GM21367 (cell line): ENCODE data around the gene IRF1.
A peak's percentile ranks its signal among the peaks of the same experiment; 100 is the strongest.

ENCODE experiments used
- ATAC-seq: cut with Tn5 transposase; IDR thresholded peaks from one replicate; pipeline ENCODE4 v1.9.1; 2021; ENCODE audit not compliant: unreplicated experiment

IRF1 gene

DNA sequence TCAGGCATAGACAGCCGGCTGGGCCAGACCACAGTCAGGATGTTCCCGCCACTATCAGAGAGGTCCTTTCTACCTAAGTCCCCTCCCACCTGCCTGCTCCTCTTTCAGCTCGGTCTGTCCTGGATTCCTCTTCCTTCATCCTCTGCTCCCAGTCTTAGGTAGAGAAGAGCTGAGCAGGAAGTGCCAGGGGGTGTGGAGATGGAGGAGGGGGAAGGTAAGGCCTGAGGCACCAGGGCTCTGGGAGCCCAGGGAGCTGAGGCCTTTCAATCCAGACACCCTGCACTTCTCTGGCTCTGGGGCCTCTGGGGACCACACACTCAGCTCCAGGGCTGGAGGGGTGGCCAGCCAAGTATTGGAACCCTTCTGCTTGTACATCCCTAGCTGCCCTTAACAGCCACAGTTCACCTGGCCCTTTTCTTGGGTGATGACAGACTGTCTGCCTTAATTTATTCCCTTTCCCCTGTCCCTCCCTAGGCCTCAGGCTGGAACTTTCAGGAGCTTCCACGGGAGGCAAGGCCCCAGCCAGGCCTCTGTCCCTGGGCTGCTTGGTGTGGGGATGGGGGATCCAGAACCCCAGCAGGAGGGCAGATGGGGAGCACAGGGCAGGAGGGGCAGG, 15.6 kb downstream of the IRF1 start:
- ATAC-seq, result no peak

DNA sequence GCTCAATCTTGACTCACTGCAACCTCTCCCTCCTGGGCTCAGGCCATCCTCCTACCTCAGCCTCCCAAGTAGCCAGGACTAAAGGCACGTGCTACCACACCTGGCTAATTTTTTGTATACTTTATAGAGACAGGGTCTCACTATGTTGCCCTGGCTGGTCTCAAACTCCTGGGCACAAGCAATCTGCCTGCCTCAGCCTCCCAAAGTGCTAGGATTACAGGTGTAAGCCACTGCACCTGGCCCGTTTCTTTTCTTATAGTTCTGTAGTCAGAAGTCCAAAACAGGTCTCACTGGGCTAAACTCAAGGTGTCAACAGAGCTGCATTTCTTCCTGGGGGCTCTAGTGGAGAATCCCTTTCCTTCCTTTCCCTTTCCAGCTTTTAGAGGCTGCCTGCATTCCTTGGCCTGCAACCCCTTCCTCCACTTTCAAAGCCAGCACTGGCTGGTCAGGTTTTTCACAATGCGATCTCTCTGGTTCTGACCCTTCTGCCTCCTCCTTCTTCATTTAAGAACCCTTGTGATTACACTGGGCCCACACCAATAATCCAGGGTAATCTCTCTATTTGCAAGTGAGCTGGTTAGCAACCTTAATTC, 16.3 kb downstream of the IRF1 start:
- no peak for ATAC-seq

DNA sequence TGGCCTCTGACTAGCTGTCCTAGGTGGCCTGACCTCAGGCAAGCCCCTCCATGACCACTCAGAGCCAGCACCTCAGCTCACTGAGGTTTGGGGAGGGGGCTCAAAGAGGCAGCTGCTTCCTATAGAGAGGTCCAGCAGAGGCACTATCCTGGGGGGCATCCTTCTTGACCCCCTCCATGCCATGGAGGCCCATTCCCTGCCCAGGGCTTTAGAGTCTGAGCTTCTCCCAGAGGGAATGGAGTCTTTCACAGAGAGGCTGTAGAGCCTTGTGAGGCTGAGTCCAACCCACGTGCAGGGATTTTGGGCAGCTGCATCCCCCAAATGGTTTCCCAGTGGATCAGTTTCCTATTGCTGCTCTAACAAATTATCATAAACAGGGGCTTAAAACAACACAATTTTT, 16.9 kb downstream of the IRF1 start:
- no peak for ATAC-seq

DNA sequence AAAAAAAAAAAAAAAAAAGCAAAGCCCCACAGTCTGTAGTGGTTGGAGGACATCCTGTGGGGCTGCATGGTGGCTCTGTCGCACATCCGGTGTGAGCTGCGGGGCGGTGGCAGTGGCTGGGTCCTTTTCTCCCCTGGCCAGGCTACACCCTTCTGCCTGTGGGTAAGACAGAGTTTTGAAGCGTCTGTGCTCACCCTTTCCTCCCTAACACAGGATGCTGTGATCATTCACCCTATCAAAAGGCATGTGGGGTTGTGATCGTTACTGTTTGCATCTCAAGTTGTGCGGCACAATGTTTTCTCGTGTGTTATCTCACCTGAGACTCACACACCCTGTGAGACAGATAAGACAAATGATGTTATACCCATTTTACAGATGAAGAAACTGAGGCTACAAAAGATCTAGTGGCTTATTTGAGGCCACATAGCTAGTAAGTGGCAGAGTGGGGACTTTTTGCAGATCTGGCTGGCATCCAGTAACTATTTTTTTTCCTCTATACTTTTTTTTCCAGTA, 17.5 kb downstream of the IRF1 start:
- peak; percentile 84 for ATAC-seq

DNA sequence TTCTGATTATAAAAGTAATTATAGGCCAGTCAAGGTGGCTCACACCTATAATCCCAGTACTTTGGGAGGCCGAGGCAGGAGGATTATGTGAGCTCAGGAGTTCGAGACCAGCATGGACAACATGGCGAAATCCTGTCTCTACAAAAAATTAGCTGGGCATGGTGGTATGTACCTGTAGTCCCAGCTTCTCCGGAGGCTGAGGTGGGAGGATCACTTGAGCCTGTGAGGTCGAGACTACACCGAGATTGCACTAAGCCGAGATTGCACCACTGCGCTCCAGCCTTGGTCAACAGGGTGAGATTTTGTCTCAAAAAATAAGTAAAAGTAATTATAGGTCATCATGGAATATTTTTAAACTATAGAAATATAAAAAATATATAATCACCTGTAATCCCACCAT, 18.1 kb downstream of the IRF1 start:
- no peak for ATAC-seq

DNA sequence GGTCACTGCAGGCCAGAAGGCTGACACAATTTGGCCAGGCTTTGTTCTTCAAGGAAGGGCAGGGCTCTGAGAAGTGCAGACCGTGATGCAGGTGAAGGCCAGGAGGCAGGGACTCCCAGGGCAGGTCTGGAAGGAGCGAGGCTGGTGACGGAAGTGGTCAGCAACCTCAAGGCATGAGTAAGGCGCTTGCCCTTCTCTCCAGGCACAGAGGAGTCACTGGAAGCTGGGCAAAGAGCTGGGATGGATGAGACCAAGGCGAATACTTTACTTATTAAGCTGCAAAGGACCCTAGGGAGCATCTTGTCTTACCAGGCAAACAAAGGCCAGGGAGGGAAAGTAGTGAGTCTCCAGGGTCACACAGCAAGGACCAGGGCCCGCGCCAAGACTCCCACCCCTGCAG, 18.6 kb downstream of the IRF1 start:
- ATAC-seq, result no peak

DNA sequence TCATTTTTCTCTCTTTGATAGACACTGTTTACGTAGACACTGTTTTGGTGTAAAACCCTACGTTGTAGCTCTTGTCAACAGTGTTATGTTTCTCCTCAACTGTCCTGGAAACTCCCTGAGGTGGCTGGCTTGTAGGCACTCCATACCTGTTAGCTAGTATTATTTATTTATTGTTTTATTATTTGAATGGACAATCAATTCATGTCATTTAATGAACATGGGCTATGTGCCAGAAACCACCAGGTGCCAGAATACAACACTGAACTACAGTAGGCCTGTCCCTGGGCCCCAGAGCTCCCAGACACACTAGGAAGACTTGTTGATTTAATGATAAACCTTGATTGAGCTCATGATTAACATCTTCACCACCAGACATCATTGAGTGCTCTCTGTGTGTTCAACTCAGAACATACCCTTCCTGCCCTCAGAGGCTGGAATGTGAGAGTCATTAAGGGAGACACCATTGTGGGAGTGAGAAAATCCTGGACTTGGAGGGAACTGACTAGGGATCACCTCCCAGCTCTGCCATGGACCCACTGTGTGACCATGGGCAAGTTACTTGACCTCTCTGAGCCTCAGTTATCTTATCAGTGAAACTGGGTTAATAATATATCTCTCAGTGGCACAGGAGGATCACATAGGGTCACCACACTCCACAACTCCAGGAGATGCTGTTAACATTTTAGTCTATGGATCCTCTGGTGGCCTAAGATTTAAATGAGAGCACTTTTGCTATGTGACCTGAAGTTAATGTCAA, 19.2 kb downstream of the IRF1 start:
- no peak for ATAC-seq

DNA sequence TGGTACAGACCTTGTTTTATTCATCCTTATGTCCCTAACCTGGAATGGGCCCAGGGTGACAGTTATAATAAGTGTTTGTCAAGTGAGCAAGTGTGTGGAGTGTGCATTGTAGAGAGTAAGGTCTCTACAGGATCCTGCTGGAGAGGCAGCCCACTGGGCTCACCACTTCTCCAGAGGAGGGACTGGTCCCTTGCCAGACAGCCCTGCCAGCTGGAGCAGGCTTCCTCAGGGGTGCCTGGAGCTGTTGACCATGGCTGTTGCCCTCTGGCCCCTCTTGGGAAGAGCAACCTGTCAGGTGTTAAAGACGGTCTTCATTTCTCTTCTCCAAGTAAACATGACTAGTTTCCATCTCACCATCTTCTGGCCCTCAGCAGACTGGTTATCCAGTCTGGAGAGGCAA, 20.0 kb downstream of the IRF1 start:
- ATAC-seq, result no peak

DNA sequence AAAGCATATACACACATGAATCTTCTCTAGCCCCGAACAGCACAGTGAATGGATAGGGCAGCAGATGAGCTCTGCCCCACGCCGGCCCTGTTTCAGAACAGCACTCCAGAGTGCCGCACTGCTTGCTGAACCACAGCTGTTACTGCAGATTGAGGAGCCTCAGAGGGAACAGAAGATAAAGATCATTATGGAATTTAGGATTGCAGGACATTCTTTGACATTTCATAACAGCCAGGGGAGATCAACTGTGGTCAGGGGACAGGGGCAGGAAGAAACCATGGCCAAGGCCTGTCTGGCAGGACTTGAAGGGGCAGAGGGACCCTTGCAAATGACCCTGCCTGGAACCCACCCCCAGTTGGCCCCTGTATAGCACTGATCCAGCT, 20.6 kb downstream of the IRF1 start:
- ATAC-seq, result no peak

DNA sequence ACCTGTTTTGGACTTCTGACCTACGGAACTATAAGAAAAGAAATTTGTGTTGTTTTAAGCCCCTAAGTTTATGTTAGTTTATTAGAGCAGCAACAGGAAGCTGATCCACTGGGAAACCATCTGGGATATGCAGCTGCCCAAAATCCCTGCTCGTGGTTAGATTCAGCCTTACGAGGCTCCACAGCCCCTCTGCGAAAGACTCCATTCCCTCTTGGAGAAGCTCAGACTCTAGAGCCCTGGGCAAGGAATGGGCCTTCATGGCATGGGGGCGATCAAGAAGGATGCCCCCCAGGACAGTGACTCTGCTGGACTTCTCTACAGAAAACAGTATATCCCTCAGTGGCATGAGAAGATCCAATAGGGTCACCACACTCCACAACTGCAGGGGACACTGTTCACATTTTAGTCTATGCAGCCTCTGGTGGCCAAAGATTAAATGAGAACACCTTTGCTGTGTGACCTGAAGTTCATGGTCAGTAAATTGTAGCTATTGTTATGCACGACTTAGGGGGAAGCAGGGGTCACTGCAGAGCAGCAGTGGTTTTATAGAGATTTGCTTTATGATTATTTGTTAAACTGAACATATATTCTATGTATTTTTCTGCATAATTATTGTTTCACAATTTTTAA, 21.1 kb downstream of the IRF1 start:
- ATAC-seq, result no peak

DNA sequence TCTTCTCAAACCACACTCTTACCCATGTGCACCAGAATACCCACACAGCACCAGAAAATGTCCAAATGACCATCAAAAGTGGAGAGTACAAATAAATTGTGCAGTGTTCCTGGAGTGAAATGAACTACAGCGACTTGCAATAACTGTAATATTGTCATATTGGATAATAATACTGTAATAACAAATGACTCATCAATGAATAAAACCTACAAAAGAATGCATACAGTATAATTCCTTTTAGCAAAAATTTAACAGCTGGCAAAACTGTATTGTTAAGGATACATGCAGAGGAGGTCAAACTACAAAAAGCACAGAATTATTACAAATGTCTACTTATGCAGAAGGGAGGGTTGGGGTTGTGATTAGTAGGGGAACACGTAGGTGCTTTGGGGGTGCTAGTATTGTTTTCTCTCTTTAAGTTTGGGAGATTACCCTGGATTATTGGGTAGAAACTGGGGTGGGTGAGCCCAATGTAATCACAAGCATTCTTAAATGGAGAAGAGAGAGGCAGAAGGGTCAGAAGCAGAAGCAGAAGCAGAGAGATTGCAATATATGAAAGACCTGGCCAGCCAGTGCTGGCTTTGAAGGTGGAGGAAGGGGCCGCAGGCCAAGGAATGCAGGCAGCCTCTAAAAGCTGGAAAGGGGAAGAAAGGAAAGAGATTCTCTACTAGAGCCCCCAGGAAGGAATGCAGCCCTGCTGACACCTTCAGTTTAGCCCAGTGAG, 21.8 kb downstream of the IRF1 start:
- no peak for ATAC-seq

DNA sequence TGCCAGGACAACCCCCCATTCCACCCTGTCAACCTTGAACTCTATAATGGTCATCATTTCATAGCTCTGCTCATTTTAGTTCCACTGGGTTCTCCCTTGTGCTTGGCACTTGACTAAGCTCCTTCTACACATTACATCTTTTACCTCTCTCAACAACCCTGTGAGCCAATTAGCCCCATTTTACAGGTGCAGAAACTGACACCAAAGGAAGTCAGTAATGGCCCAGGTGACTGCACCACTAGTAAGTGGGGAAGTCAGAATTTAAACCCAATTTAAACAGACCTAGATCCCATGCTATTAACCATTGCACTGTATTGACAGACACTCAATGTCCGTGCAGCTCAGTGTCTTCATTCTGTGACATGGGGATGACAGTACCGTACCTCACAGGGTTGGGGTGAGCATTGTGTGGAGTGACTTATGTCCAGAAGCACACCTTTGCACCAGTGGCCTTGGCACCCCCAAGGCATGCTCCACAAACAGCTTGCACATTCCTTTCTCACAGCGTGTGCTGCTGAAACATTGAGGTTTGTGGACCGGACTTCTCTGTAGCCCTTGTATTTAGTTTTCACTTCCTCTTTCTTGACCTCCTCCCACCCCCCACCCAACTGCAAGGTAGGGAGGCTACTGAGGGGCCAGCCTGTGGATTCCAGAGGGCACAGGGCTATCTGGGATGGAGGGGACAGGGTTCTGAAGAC, 23.1 kb downstream of the IRF1 start:
- no peak for ATAC-seq

DNA sequence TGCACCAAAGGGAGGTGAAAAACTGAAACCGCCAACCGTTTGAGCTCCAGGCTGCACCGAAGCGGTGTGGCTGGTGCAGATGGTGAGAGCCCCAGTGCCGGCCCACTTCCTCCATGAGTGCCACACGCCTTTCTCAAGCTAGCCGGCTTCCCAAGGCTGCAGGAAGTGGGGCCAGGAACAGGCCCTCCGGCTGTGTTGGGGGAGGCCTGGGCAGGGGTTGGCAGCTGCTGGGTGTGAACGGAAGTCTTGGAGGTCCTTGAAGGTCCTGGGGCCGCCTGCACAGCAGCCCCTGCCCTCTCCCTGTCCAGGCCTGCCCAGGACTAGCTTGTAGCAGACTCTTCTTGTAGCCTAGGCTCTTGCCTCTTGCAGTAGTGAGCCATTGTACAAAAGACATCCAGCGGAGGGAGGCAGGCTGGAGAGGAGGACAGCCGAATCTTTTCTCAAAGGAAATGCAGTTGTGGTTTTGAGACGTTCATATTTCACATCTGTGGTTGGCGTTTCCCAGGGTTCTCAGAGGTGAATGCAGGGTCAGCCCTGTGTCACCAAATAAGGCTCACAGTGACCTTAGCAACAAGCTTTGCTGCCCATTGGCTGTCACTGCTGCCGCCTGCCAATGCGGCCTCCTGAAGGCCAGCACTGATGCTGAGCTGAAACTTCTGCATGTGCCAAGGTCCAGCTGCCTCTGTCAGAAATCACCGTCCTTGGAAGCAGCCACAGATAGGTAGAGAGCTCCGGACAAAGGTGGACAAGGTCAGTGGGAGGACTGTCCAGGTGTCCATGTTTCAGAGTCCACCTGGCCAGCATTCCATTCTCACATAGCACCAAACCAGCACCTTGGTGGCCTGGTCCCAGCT, 23.9 kb downstream of the IRF1 start:
- peak; percentile 52 for ATAC-seq

DNA sequence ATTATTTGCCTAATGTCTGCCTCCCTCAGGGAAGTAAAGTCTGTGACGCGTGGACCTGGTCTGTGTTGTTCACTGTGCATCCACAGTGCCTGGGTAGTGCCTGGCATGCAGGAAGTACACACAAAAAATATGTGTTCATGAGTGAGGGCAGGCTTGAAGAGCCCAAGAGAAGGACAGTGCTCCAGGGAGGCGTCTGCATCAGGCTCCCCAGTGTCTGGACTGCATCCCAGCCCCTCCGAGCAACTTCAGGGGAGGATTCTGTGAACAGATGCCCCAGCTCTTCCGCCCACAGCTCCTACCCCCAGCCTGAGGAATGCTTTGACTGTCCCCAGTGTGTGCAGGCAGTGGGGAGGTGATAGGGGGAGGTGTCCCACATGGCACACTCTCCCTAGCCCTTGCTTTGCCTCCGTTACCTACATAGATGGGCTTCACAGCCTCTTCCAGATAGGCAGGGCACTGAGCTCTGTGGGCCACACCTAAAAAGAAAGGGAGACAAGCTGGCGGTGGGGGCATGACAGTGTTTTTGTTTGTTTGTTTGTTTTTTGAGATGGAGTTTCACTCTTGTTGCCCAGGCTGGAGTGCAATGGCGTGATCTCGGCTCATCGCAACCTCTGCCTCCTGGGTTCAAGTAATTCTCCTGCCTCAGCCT, 25.4 kb downstream of the IRF1 start:
- no peak for ATAC-seq

DNA sequence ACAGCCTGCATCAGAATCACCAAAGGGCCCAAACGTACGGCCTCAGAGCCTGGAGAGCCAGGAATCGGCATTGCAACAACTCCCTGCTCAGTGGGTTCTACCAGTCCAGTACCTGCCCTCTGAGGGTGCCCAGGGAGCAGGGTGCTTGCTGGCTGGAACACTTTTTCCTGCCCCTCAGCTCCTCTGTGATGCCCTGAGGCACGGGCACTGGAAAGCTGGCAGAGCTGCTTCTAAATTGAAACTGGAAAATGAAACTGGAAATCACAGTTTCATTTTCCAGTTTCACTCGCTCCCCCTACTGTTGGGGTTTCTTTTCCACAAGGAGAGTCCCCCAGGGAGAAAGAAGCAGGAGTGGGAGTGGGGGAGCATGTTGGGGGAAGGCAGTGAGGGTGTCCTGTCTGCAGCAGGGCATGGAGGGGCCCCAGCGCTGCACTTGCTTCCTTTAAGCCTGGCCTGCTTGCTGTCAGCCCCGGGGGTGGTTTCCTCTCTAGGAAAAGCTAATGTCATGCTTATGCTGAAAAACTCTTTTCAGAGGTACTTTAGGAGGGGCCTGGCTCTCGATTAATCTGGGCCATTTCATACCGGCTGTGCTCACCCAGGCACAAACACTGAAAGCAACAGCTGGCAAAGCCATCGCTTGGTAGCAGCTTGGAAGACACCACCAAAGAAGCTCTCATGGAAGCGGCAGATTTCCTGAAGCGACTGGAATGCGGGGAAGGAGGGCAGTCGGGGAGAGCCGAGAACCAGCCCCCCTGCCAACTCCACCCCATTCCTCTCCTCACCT, 26.2 kb downstream of the IRF1 start:
- no peak for ATAC-seq

DNA sequence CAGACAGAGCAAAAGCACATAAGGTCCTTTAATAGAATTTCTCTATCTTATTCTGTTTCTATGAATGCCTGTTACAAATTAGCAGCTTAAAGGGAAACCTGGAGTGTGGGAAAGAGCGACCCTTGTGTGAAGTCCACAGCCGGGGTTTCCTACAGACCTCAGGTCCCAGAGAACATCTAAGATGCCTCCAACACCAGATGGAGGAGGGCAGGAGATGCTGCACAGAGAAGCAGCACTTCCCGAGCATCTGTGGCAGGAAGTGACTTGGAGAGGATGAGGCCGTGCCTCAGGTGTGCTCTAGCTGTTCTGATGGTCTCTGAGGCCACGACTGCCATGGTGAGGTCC, 26.8 kb downstream of the IRF1 start:
- no peak for ATAC-seq

DNA sequence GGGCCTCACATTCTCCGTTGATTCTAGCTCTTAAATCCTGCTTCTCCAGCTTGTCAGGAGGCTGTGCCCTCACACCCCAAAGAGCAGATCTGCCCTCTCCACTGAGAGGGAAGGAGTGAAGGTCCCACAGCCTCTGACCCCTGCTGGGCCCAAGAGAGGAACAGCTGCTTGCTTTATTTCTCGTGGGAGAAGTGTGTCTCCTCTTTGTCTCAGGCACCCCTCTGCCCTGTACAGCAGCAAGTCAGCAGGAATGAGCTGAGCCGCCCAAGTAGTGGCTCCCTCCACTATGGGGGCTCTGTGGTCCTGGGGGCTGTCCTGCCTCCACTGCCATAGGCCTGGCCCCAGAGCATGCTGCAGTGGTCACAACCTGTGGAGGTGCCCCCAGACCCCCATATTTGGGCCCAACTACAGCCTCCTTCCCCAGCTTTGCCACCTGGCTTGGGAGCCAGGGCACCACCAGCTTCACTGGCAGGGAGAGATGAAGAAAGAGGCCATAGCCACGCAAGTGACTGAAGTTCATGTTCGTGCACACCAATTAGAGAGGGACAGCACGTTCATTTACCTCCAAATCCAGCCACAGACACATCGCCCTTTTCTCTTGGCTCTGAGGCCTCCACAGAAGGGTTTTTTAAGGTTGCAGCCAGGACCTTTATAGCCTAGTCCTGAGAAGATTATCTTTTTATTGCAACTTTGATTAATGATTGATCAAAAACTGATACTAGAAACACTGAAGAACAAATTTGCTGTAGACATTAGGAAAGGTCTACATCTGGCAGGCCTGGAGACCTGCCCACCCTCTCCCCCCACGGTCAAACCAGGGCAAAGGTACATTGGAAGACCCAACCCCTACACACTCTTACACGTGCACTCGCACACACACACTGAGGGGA, 27.5 kb downstream of the IRF1 start:
- no peak for ATAC-seq

DNA sequence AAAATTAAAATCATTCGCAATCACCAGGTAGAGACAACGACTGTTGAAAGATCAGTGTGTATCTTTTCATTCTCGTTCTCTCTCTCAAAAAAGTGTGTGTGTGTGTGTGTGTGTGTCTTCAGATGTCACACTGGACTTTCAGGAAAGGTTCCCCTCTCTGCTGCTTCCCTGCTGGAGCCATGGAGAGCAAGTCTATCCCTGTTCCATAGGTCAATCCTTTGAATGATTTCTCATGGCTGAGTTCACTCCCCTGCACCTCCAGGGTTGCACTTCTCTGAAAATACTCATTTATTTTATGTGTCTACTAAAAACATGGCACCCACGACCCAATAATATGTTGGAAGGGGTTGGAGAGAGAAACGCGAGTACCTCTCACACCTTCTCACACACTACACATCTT, 28.2 kb downstream of the IRF1 start:
- no peak for ATAC-seq
